Uterus (tissue), 4 donors: ENCODE data around the gene SH3TC1. TPM values are rescaled to one million over a fixed set of nuclear protein-coding genes. Genes with fewer than 3 reads are reported as not detected.

Source experiments
- DNase-seq, 2 donors: peaks; one replicate each; pipeline ENCODE4 v3.0.0-alpha.2; 2019 to 2020
- H3K27ac ChIP-seq, 2 donors: fragments of 200-600 bp; sonication (generic); 1 replicate in 1 of 2; 2 replicates in 1 of 2; pipeline ENCODE4 v1.5.1; 2016 to 2018
- H3K27me3 ChIP-seq, 2 donors: fragments of 200-600 bp; sonication (generic); one replicate each; pipeline ENCODE4 v1.5.1; 2018 to 2019; ENCODE audit warnings: control low read depth in 1 of 2
- H3K36me3 ChIP-seq, 2 donors: fragments of 200-600 bp; sonication (generic); one replicate each; pipeline ENCODE4 v1.5.1; 2019; ENCODE audit warnings: control low read depth in 1 of 2
- H3K4me1 ChIP-seq, 2 donors: fragments of 200-600 bp; sonication (generic); one replicate each; pipeline ENCODE4 v1.5.1; 2018 to 2019; ENCODE audit warnings: control low read depth in 1 of 2
- H3K4me3 ChIP-seq, 2 donors: fragments of 200-600 bp; sonication (generic); 1 replicate in 1 of 2; 2 replicates in 1 of 2; pipeline ENCODE4 v1.5.1; 2018 to 2019; ENCODE audit warnings: mild to moderate bottlenecking in 1 of 2
- H3K9me3 ChIP-seq, 2 donors: fragments of 200-600 bp; sonication (generic); one replicate each; pipeline ENCODE4 v1.5.1; 2019; ENCODE audit warnings: control low read depth in 1 of 2
- CTCF ChIP-seq, 4 experiments: fragments of 200-600 bp in 2 of 4; fragments of 450-650 bp in 2 of 4; sonication (generic) in 2 of 4; IDR thresholded peaks; one replicate each; pipeline ENCODE4 v1.5.1; 2016 to 2019; ENCODE audit warnings: antibody characterized with exemption in 4 of 4, mild to moderate bottlenecking in 2 of 4, moderate library complexity in 1 of 4
- POLR2A ChIP-seq, 2 donors: fragments of 450-650 bp; IDR thresholded peaks; one replicate each; pipeline ENCODE4 v1.6.1; 2016; ENCODE audit warnings: antibody characterized with exemption in 2 of 2, mild to moderate bottlenecking in 1 of 2, moderate library complexity in 1 of 2
- intact Hi-C: fragments of 100-400 bp; cut with DNase I; formaldehyde crosslinking; loops from one replicate; pipeline ENCODE4 v1.15.1; 2023; ENCODE audit warnings: low total_unique reads
- total RNA-seq, 4 donors: library from RNA; depleted of rRNA in 3 of 4; stranded (reverse); fragments of >200 nt in 3 of 4; gene quantifications; one replicate each; pipeline versions ENCODE4 v1.1.0 to v1.2.4, GENCODE V29; 2014 to 2023
- donor health status: DM: yes; HTN: yes; CAD: no.

Gene SH3TC1
- total RNA-seq, 4 donors from 2014 or later: 5.1 to 16.4 (median 11.3) TPM

GRCh38 chr4:8209181-8209874, 10.2 kb downstream of the SH3TC1 start:
- Histone ChIP-seq H3K4me3 (no peak overlapping the region), H3K36me3 (no peaks in the 10 kb centered on the region)

GRCh38 chr4:8210010-8210409, 10.9 kb downstream of the SH3TC1 start:
- H3K4me1 ChIP-seq: no peaks in the 10 kb centered on the region
- TF ChIP-seq POLR2A (IDR thresholded peaks at IDR 0.05) (no peak), CTCF (IDR thresholded peaks at IDR 0.05) (no peak)
- no peak for DNase-seq
- no peak overlapping the region for H3K4me3 ChIP-seq
- H3K27me3 ChIP-seq: no peaks in the 10 kb centered on the region
- H3K9me3 ChIP-seq: no peaks in the 10 kb centered on the region
- no peak overlapping the region for H3K27ac ChIP-seq
- intact Hi-C loops: no loop called here
- no peaks in the 10 kb centered on the region for H3K36me3 ChIP-seq

More at GRCh38 chr4:8209181-8209874, 10.2 kb downstream of the SH3TC1 start:
- no peaks in the 10 kb centered on the region for H3K27me3 ChIP-seq
- DNase-seq: no peak
- no peak overlapping the region for H3K27ac ChIP-seq
- intact Hi-C loops: no loop called here
- no peaks in the 10 kb centered on the region for H3K9me3 ChIP-seq
- H3K4me1 ChIP-seq: no peaks in the 10 kb centered on the region
- no peak for TF ChIP-seq POLR2A (IDR thresholded peaks at IDR 0.05)
- TF ChIP-seq CTCF (IDR thresholded peaks at IDR 0.05): no peak

- intact Hi-C loops: no loop called here
- no peaks in the 10 kb centered on the region for H3K9me3 ChIP-seq
- H3K36me3 ChIP-seq: no peaks in the 10 kb centered on the region
- H3K27me3 ChIP-seq: no peaks in the 10 kb centered on the region
- H3K4me3 ChIP-seq: no peak overlapping the region
- no peak for DNase-seq
- H3K27ac ChIP-seq: no peak overlapping the region
- H3K4me1 ChIP-seq: no peaks in the 10 kb centered on the region
- TF ChIP-seq CTCF (IDR thresholded peaks at IDR 0.05): no peak
- no peak for TF ChIP-seq POLR2A (IDR thresholded peaks at IDR 0.05)
These were observed 11.5 kb downstream of the SH3TC1 start for GRCh38 chr4:8210616-8211015.

- Histone ChIP-seq H3K9me3 (no peaks in the 10 kb centered on the region), H3K4me1 (no peaks in the 10 kb centered on the region), H3K36me3 (no peaks in the 10 kb centered on the region), H3K27me3 (no peaks in the 10 kb centered on the region), H3K27ac (no peak overlapping the region), H3K4me3 (no peak overlapping the region)
- no peak for TF ChIP-seq POLR2A (IDR thresholded peaks at IDR 0.05)
- no peak for TF ChIP-seq CTCF (IDR thresholded peaks at IDR 0.05)
- intact Hi-C loops: no loop called here
- DNase-seq: no peak
These were observed 12.2 kb downstream of the SH3TC1 start for GRCh38 chr4:8211251-8211650.

- no peaks in the 10 kb centered on the region for H3K27me3 ChIP-seq
- intact Hi-C loops: no loop called here
- H3K36me3 ChIP-seq: no peaks in the 10 kb centered on the region
- no peak for TF ChIP-seq POLR2A (IDR thresholded peaks at IDR 0.05)
- no peak for TF ChIP-seq CTCF (IDR thresholded peaks at IDR 0.05)
- DNase-seq: no peak
- no peak overlapping the region for H3K4me3 ChIP-seq
- H3K9me3 ChIP-seq: no peaks in the 10 kb centered on the region
- no peaks in the 10 kb centered on the region for H3K4me1 ChIP-seq
- no peak overlapping the region for H3K27ac ChIP-seq
These were observed 12.9 kb downstream of the SH3TC1 start for GRCh38 chr4:8211737-8212581.
